Sigmoid colon (tissue), 7 donors: ENCODE measurements around the gene UPK1A. TPM values are rescaled to one million over a fixed set of nuclear protein-coding genes. Genes with fewer than 3 reads are reported as not detected.

Experiments used
- DNase-seq: peaks from one replicate; pipeline ENCODE4 v3.0.0-alpha.2; 2019
- H3K27ac ChIP-seq, 4 donors: fragments of 200-600 bp; sonication (generic); one replicate each; pipeline ENCODE4 v1.5.1; 2016 to 2019; ENCODE audit warnings: mild to moderate bottlenecking in 1 of 4
- H3K27me3 ChIP-seq, 3 donors: fragments of 200-600 bp; sonication (generic); one replicate each; pipeline ENCODE4 v1.5.1; 2019; ENCODE audit warnings: mild to moderate bottlenecking in 1 of 3
- H3K36me3 ChIP-seq, 4 donors: fragments of 200-600 bp; sonication (generic); one replicate each; pipeline ENCODE4 v1.5.1; 2016 to 2019
- H3K4me1 ChIP-seq, 4 donors: fragments of 200-600 bp; sonication (generic); one replicate each; pipeline ENCODE4 v1.5.1; 2017 to 2019
- H3K4me3 ChIP-seq, 4 donors: fragments of 200-600 bp; sonication (generic); one replicate each; pipeline ENCODE4 v1.5.1; 2017 to 2019; ENCODE audit warnings: mild to moderate bottlenecking in 2 of 4, moderate library complexity in 1 of 4
- H3K9me3 ChIP-seq, 4 donors: fragments of 200-600 bp in 3 of 4; sonication (generic) in 3 of 4; one replicate each; pipeline versions ENCODE4 v1.5.1 to v1.6.1; 2013 to 2019
- EP300 ChIP-seq, 4 donors: sonication (generic); formaldehyde crosslinking; IDR thresholded peaks; one replicate each; pipeline ENCODE4 v1.6.1; 2017; ENCODE audit warnings: antibody characterized with exemption in 4 of 4
- POLR2A ChIP-seq, 2 donors: fragments of 450-650 bp; IDR thresholded peaks; one replicate each; pipeline ENCODE4 v1.6.1; 2016; ENCODE audit warnings: antibody characterized with exemption in 2 of 2, mild to moderate bottlenecking in 2 of 2, moderate library complexity in 2 of 2
- POLR2AphosphoS5 ChIP-seq, 4 donors: sonication (generic); formaldehyde crosslinking; IDR thresholded peaks; one replicate each; pipeline ENCODE4 v1.6.1; 2017; ENCODE audit warnings: antibody characterized with exemption in 4 of 4
- whole genome bisulfite sequencing, 2 donors: extraction: QIAGEN DNeasy Blood & Tissue Kit; methylation state at CpG; one replicate each; pipeline ENCODE4 v1.1.7; 2013; 5-methylcytosine and 5-hydroxymethylcytosine counted together
- intact Hi-C: fragments of 100-400 bp; cut with DNase I; formaldehyde crosslinking; loops from one replicate; pipeline ENCODE4 v1.15.1; 2023
- polyA plus RNA-seq, 3 donors: library from polyadenylated mRNA; stranded (reverse); fragments of 200-250 nt; gene quantifications; one replicate each; pipeline ENCODE4 v1.2.3, GENCODE V29; 2013
- total RNA-seq, 4 donors: library from RNA; depleted of rRNA; stranded (reverse); fragments of >200 nt; gene quantifications; one replicate each; pipeline ENCODE4 v1.1.0, GENCODE V29; 2016
- TF ChIP-seq, protein P1 (sequence below), 4 experiments: fragments of 450-650 bp in 3 of 4; fragments of 200-600 bp in 1 of 4; IDR thresholded peaks; one replicate each; pipeline ENCODE4 v1.5.1; 2016 to 2019; ENCODE audit warnings: antibody characterized with exemption in 4 of 4, mild to moderate bottlenecking in 3 of 4, moderate library complexity in 2 of 4
- donor health status: healthy with polysubstance abuse.
- donor health status: Bipolar disorder and iron deficiency.
- donor health status: healthy.

The UPK1A gene
- total and polyA plus RNA-seq, 7 donors, result 0.55 TPM; not detected in 6

DNA sequence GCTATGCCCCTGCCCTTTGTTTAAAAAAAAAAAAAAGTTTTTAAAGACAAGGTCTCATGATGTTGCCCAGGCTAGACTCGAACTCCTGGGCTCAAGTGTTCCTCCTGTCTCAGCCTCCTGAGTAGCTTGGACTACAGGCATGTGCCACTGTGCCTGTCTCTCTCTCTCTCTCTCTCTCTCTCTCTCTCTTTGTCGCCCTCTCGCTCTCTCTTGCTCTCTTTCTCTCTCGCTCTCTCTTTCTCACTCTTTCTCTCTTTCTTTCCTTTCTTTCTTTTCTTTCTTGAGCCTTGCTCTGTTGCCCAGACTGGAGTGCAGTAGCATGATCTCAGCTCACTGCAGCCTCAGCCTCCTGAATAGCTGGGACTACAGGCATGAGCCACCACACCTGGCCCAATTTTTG is 10.7 kb upstream of the UPK1A start:
- TF ChIP-seq POLR2A (IDR thresholded peaks at IDR 0.05) (no peak), EP300 (IDR thresholded peaks at IDR 0.05) (no peak), POLR2AphosphoS5 (IDR thresholded peaks at IDR 0.05) (no peak)
- TF ChIP-seq, protein P1, sequence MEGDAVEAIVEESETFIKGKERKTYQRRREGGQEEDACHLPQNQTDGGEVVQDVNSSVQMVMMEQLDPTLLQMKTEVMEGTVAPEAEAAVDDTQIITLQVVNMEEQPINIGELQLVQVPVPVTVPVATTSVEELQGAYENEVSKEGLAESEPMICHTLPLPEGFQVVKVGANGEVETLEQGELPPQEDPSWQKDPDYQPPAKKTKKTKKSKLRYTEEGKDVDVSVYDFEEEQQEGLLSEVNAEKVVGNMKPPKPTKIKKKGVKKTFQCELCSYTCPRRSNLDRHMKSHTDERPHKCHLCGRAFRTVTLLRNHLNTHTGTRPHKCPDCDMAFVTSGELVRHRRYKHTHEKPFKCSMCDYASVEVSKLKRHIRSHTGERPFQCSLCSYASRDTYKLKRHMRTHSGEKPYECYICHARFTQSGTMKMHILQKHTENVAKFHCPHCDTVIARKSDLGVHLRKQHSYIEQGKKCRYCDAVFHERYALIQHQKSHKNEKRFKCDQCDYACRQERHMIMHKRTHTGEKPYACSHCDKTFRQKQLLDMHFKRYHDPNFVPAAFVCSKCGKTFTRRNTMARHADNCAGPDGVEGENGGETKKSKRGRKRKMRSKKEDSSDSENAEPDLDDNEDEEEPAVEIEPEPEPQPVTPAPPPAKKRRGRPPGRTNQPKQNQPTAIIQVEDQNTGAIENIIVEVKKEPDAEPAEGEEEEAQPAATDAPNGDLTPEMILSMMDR (IDR thresholded peaks at IDR 0.05), result no peak
- WGBS, 2 donors, result 94 to 97% methylated on average over 4 of the region's 4 CpGs
- H3K27me3 ChIP-seq, result no peaks in the 10 kb centered on the region
- no peaks in the 10 kb centered on the region for H3K9me3 ChIP-seq
- no peak for DNase-seq
- no peak overlapping the region for H3K27ac ChIP-seq
- H3K36me3 ChIP-seq, result peaks cover 21 to 99% (median 75%) of the 10 kb centered on the region in 4 donors
- intact Hi-C loops, result no loop called here
- H3K4me3 ChIP-seq, result no peak overlapping the region
- peaks cover 0 to 7% (median under 1%) of the 10 kb centered on the region in 4 donors for H3K4me1 ChIP-seq

DNA sequence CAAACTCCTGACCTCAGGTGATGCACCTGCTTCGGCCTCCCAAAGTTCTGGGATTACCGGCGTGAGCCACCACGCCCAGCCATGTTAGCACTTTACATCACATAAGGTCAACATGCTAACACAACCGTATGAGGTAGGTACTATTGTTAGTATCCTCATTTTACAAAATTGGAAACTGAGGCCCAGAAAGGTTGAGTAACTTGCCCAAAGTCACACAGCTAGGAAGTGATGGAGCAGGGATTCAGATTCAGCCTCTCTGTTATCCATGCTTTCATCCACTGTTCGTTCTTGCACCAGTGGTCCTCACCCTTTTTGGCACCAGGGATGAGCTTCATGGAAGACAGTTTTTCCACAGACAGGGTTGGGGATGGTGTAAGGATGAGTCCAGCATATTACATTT is 9.6 kb upstream of the UPK1A start:
- Histone ChIP-seq H3K4me3 (no peak overlapping the region), H3K27me3 (no peaks in the 10 kb centered on the region), H3K27ac (no peak overlapping the region), H3K36me3 (peaks cover 21 to 100% (median 72%) of the 10 kb centered on the region in 4 donors), H3K9me3 (no peaks in the 10 kb centered on the region), H3K4me1 (no peaks in the 10 kb centered on the region)
- DNase-seq, result peak; percentile 14
- TF ChIP-seq, protein P1 (IDR thresholded peaks at IDR 0.05), result no peak
- TF ChIP-seq POLR2A (IDR thresholded peaks at IDR 0.05) (no peak), EP300 (IDR thresholded peaks at IDR 0.05) (no peak), POLR2AphosphoS5 (IDR thresholded peaks at IDR 0.05) (no peak)
- WGBS, 2 donors, result 90 to 95% methylated on average over 6 of the region's 6 CpGs
- intact Hi-C loops, result no loop called here

DNA sequence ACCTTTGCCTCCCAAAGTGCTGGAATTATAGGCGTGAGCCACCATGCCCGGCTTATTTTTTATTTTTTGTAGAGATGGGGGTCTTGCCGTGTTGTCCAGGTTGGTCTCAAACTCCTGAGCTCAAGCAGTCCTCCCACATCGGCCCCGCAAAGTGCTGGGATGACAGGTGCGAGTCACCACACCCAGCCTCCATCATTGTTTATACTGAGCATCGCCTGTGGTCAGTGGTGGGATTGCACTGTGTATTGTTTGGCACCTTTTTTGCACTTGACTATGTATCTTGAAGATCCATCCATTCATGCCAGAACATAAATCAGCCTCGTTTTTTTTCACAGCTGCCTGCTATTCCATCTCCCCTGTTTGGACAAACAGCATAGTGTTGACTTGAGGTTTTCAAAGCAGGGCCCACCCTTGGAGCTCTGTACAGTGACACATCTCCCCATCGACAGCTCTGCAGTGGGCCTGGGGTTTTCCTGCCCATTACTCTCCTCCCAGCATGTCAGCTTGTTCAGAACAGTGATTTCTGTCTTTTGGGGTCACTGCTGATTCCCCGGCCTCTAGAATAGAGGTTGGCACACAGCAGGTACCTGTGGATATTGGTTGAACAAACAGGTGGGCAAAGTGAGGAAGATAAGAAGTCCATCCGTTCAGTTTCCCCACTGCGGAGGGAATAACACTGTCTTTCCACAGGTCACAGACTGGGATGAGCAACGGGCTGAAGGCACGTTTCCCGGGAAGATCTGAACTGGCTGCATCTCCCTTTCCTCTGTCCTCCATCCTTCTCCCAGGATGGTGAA is 8.2 kb upstream of the UPK1A start:
- Histone ChIP-seq H3K4me3 (no peak overlapping the region), H3K36me3 (peaks cover 21 to 100% (median 68%) of the 10 kb centered on the region in 4 donors), H3K27ac (no peak overlapping the region), H3K4me1 (no peaks in the 10 kb centered on the region), H3K9me3 (no peaks in the 10 kb centered on the region), H3K27me3 (no peaks in the 10 kb centered on the region)
- intact Hi-C loops, result no loop called here
- WGBS, 2 donors, result 82 to 86% methylated on average over 15 of the region's 15 CpGs
- DNase-seq, result no peak
- no peak for TF ChIP-seq POLR2A (IDR thresholded peaks at IDR 0.05)

DNA sequence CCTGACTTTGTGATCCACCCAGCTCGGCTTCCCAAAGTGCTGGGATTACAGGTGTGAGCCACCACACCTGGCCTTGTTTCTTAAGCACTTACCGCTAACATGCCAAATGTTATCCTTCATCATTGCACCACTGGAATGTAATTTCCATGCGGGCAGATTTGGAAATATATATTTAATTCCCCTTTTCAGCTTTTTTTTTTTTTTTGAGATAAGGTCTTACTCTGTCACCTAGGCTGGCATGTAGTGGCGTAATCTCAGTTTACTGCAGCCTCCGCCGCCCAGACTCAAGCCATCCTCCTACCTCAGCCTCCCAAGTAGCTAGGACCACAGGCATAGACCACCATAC is 4.3 kb upstream of the UPK1A start:
- Histone ChIP-seq H3K27ac (no peak overlapping the region), H3K36me3 (peaks cover 18 to 92% (median 33%) of the 10 kb centered on the region in 4 donors), H3K9me3 (no peaks in the 10 kb centered on the region), H3K4me1 (no peaks in the 10 kb centered on the region), H3K27me3 (no peaks in the 10 kb centered on the region), H3K4me3 (no peak overlapping the region)
- TF ChIP-seq POLR2AphosphoS5 (IDR thresholded peaks at IDR 0.05), result no peak
- no peak for TF ChIP-seq POLR2A (IDR thresholded peaks at IDR 0.05)
- TF ChIP-seq, protein P1 (IDR thresholded peaks at IDR 0.05), result no peak
- no peak for TF ChIP-seq EP300 (IDR thresholded peaks at IDR 0.05)
- WGBS, 2 donors, result 98 to 100% methylated on average over 6 of the region's 6 CpGs
- intact Hi-C loops, result no loop called here
- no peak for DNase-seq

DNA sequence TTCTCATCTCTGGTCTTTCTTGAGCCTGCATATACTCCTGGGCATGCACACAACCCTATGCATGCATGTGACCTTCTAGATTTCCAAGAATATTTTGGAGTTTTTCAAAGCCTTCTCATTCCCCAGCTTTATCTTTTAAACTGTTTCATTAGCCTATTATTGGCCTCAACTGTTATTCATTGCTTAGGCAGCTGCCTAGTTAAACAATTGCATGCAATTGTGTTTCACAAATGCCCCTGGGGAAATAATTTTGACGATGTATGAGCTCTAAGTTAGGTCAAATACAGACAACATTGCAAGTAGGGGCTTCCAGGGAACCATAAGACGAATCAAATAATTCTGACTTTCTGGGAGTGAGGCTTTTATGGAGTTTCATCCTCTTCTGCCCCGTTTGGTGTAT is 2.3 kb upstream of the UPK1A start:
- no peaks in the 10 kb centered on the region for H3K27me3 ChIP-seq
- DNase-seq, result no peak
- H3K36me3 ChIP-seq, result peaks cover 2 to 72% (median 18%) of the 10 kb centered on the region in 4 donors
- no peak overlapping the region for H3K4me3 ChIP-seq
- H3K27ac ChIP-seq, result no peak overlapping the region
- TF ChIP-seq POLR2A (IDR thresholded peaks at IDR 0.05), result no peak
- TF ChIP-seq, protein P1 (IDR thresholded peaks at IDR 0.05), result no peak
- H3K9me3 ChIP-seq, result no peaks in the 10 kb centered on the region
- intact Hi-C loops, result no loop called here
- WGBS, 2 donors, result 89% methylated on average over 3 of the region's 3 CpGs
- H3K4me1 ChIP-seq, result no peaks in the 10 kb centered on the region
